Skin of body (tissue), 2 donors: ENCODE data around the gene AP4B1. TPM values are rescaled to one million over a fixed set of nuclear protein-coding genes. Genes with fewer than 3 reads are reported as not detected.
"Not testable (repeated sequence)": the region's sequence is repeated elsewhere in the genome, so short reads cannot be mapped to it uniquely, and the experiment has no call there.

Experiments used
- DNase-seq: peaks from one replicate; lab custom pipeline; 2025; lab: John Stamatoyannopoulos, UW
- total RNA-seq: library from RNA; depleted of rRNA; stranded (reverse); fragments of >200 nt; gene quantifications from one replicate; pipeline ENCODE4 v1.2.3, GENCODE V29; 2014

AP4B1 gene
- total RNA-seq, 1 donor from 2014 or later = 25.3 TPM

GRCh38 chr1:113858982-113859381, 45.6 kb downstream of the AP4B1 start:
- DNase-seq = no peak

GRCh38 chr1:113858418-113858817, 46.2 kb downstream of the AP4B1 start:
- DNase-seq = no peak

GRCh38 chr1:113857776-113858175, 46.8 kb downstream of the AP4B1 start:
- DNase-seq = no peak

- no peak for DNase-seq
These were observed 48.2 kb downstream of the AP4B1 start for GRCh38 chr1:113856401-113856790.

- DNase-seq = no peak
These were observed 48.8 kb downstream of the AP4B1 start for GRCh38 chr1:113855630-113856400.

- no peak for DNase-seq
These were observed 50.4 kb downstream of the AP4B1 start for GRCh38 chr1:113854234-113854633.

- DNase-seq = not testable (repeated sequence)
These were observed 51.9 kb downstream of the AP4B1 start for GRCh38 chr1:113852694-113853093.

- no peak for DNase-seq
These were observed 54.3 kb downstream of the AP4B1 start for GRCh38 chr1:113850127-113850796.

- no peak for DNase-seq
These were observed 55.5 kb downstream of the AP4B1 start for GRCh38 chr1:113849072-113849471.

GRCh38 chr1:113846391-113847035, 58.1 kb downstream of the AP4B1 start:
- DNase-seq = no peak

Other genes starting within 250 kb of the AP4B1 start
- gene PHTF1, start 145.3 kb downstream of the AP4B1 start, total RNA-seq = 8.0 TPM
- gene RSBN1, start 92.3 kb downstream of the AP4B1 start, total RNA-seq = 18.3 TPM
- 2.6 TPM for gene PTPN22, start 33.1 kb downstream of the AP4B1 start, total RNA-seq
- 0.99 TPM for gene BCL2L15, start 17.2 kb downstream of the AP4B1 start, total RNA-seq
- 2.6 TPM for gene DCLRE1B, start 527 bp upstream of the AP4B1 start, total RNA-seq
- gene HIPK1, start 24.5 kb upstream of the AP4B1 start, total RNA-seq = 33.9 TPM
- 81.0 TPM for gene OLFML3, start 74.7 kb upstream of the AP4B1 start, total RNA-seq
- 0.10 TPM for gene SYT6, start 249.1 kb upstream of the AP4B1 start, total RNA-seq